GM21723 (cell line): ENCODE results near the gene GPR137.

Source experiments
- ATAC-seq: cut with Tn5 transposase; IDR thresholded peaks from one replicate; pipeline ENCODE4 v1.9.1; 2021; ENCODE audit warnings: mild to moderate bottlenecking, moderate library complexity; ENCODE audit not compliant: unreplicated experiment

Gene GPR137

DNA sequence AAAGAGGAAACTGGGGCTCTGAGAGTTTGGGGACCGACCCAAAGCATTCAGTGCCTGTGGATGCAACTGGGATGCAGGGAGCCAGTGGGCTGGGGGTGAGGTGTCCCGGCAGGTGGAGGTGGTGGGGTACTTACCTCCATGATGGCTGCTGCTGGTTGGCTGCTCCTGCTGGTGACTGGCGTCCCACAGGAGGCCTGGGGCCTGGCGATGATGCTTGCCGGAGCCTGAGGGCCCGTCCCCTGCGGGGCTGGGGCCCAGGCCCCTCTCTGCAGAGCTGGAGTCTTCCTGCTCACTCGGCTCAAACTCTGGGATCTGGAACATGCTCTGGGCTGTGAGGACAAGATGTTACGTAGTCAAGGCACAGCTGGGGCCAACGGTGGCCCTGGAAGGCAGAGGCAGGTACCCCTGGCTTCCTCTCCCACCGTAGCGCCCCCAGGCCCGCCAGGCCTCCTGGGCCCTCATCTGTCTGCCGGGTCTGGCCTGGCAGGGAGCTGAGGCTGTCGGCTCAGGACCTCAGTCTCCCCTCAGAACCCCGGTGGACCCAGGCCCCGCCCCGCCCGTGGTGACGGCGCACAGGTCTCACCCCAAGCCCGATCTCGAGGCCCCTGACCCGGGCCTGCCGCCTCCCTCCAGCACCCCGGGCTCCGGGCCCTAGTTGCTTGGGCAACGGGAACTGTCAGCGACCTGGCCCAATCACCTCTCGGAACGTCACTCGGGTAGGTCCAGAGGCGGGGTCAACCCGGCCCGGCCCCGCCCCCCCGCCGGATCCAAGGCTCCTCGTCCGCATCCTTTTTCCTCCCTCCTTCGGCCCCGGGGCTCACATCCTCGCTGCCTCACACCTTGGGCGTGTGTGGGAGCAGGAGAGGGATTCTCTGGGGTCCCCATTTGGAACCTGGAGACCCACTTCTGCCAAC is 1.3 kb upstream of the GPR137 start, which contains the start of gene BAD:
Gene BAD (minus strand): TSS at position 618 of the 914 bp plus-strand sequence. CDS start 297 bp downstream, at position 321.
- ATAC-seq = peak; percentile 72

DNA sequence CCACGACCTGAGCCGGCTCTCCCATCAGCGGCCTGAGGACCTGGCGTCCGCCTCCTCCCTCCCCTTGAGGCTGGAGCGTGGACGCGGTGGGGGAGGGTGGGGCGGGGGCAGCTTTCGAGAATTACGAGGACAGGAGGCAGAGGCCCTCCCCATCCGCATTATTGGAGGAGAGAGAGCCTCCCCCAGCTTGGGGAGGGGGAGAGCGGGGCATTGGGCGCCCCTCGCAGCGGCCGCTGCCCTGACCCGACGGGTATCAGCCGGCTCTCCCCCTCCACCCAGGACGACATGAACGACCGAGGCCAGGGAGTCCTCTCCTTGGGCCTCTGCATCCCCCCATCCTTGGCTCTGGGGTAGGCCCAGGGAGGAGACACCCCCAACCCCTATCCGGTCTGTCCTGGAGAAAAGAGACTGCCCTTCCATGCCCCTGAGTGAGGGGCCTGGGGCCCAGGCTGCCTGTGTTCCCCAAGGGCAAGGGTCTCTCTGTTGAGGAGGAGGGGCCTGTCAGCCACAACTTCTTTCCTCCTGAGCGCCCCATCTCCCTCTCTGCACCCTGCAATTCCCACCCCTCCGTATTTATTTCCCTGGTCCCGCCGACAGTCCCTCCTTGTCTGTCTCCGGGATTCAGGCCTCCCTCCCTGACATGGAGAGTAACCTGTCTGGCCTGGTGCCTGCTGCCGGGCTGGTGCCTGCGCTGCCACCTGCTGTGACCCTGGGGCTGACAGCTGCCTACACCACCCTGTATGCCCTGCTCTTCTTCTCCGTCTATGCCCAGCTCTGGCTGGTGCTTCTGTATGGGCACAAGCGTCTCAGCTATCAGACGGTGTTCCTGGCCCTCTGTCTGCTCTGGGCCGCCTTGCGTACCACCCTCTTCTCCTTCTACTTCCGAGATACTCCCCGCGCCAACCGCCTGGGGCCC is 495 bp downstream of the GPR137 start:
- no peak for ATAC-seq

DNA sequence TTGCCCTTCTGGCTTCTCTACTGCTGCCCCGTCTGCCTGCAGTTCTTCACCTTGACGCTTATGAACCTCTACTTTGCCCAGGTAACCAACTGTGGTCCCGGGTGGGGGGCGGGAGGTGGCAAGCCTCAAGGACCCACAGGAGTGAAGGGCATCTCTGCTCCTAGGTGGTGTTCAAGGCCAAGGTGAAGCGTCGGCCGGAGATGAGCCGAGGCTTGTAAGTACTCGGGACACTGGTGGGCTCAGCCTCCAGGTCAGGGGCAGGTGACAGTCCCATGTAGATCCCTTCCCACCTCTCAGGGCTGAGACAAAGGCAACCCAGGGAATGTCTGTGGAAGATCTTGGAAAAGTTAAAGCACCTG is 1.1 kb downstream of the GPR137 start:
- no peak for ATAC-seq

DNA sequence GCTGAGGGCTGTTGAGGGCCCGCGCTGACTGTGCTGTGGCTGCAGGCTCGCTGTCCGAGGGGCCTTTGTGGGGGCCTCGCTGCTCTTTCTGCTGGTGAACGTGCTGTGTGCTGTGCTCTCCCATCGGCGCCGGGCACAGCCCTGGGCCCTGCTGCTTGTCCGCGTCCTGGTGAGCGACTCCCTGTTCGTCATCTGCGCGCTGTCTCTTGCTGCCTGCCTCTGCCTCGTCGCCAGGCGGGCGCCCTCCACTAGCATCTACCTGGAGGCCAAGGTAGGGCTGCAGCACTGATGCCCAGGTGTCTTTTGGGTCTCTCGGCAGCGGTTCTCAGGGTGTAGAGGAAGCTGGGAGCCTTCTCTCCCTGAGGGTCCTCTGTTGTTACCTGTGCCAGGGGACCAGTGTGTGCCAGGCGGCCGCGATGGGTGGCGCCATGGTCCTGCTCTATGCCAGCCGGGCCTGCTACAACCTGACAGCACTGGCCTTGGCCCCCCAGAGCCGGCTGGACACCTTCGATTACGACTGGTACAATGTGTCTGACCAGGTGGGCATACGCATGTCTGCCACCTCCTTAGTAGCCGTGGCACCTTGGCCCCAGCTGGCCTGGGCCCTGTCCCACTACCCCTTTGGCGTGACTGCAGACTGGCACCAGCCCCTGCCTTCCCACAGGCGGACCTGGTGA is 2.2 kb downstream of the GPR137 start:
- no peak for ATAC-seq

DNA sequence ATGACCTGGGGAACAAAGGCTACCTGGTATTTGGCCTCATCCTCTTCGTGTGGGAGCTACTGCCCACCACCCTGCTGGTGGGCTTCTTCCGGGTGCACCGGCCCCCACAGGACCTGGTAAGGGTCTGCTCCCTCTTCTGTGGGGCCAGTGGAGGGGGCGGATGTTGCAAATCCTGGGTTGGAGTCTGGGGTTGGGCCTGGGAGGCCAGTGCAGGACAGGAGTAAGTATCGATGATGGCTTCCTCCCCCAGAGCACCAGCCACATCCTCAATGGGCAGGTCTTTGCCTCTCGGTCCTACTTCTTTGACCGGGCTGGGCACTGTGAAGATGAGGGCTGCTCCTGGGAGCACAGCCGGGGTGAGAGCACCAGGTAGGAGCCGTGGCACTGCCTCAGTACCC is 2.7 kb downstream of the GPR137 start:
- ATAC-seq = no peak

DNA sequence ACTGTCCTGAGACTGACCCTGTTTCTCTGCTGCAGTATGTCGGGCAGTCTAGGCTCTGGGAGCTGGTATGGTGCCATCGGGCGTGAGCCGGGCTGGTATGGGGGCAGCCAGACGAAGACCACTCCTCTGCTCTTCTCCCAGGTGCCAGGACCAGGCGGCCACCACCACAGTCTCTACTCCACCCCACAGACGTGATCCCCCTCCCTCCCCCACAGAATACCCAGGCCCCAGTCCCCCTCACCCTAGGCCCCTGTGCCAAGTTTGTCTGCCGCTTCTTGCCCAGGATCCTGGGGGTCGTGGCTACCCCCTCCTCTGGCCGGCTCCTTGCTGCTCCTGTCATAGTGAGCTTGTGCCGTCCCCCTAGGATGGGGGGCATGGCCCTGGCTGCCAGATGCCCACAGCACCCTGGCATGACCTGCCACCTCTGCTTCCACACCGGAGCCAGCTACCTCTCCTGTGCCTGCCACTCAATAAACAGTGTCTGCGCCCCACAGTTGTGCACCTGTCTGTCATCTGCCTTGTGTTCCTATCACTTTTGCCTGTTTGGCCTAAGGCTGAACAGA is 3.4 kb downstream of the GPR137 start:
- ATAC-seq = no peak

DNA sequence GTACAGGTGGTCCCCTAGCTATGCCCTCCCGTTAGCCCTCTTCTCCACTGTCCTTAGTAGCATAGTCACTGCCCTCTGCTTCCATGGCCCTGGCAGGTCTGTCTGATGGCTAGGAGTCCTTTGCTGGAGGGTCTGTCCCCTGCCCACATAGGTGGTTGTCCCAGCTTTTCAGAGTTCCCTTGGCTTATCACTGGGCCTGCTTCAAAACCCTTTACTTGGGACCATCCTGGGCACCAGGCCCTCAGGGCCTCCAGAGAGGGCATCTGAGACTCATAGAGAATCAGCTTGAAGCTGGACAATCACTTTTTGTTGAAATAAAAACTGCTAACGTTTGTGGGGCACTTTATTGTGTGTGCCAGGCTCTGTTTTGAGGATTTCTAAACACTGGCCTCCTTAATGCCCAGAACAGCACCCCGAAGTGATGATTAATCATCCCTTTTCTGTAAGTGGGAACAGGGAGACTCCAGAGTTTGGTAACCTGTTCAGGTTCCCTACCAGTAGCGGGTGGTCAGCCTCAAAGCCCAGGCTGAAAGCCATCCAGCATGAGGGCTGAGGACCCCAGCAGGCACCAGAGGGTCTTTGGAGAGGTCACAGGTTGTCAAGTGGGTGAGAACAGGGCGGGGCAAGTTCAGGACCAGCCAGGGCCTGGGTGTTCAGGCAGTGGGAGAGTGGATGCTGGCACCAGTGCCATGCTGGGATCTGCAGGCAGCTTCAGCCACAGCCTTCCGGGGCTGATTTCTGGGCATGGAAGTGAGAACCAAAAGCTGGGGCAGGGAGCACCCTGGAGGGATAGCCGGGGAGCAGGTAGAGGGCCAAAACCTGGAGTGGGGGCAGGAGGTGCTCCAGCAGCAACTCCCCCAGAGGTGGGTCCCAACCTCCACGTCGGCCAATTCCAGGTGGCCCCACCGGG is 5.0 kb downstream of the GPR137 start:
- no peak for ATAC-seq

- no peak for ATAC-seq
These were observed 5.7 kb downstream of the GPR137 start, which contains the start of gene KCNK4 for GRCh38 chr11:64291262-64291751. TSS of gene KCNK4 (plus strand) at chr11:64291302. CDS start at chr11:64293019, 1,717 bp downstream.

DNA sequence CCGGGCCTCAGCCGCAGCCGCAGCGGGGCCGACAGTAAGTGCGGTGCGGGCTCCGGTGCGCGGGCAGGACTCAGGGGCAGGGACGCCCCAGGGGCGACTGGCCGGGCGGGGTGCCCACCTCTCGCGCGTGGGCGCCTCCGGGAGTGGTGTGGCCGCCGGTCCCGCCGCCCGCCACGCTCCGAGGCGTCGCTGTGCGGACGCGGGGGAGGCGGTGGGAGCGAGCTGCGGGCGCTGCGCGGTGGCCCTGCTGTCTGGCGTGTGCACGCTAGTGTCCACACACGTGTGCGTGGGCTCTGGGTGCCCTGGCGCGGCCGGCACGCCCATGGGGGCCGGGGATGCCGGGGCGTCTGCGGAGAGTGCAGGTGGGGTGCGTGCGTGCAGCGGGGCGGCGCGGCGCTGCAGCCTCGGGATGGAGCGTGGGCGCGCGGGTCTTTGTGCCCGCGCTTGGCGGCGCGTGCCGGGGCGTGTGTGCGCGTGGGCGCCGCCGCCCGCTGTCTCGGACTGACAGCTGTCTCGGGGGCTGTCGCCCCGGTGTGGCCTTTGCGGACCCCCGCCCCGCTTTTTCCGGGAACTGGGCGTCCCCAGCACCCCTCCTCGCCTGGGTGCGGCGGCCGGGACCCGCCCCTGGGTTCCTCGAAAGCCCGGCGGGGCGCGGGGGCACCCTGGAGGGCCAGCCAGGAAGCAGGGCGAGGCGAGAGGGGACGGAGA is 6.3 kb downstream of the GPR137 start:
- ATAC-seq = no peak

DNA sequence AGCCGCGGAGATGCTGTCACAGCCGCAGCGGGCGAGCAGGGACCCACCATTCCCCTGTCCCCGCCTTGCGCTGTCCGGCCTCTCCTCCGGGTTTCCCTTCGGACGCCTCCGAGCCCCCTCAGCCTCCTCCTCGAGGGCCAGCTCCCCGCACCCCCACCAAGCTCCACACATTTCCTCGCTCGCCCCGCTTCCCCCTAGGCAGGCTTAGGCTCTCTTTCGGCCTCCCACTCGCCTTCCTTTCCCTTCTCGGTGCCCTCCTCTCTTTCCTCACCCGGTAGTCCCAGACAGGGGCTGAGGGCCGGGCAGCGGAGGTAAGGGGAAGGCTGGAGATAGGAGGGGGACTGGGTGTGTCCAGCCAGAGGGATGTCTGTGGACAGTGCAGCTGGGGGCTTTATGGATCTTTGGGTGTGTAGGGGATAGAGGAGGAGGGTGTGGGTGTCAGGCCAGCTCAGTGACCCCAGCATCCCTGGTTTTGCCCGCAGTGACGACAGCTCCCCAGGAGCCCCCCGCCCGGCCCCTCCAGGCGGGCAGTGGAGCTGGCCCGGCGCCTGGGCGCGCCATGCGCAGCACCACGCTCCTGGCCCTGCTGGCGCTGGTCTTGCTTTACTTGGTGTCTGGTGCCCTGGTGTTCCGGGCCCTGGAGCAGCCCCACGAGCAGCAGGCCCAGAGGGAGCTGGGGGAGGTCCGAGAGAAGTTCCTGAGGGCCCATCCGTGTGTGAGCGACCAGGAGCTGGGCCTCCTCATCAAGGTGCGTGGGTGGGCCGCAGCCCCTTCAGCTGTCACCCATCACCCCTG is 7.0 kb downstream of the GPR137 start:
- ATAC-seq = no peak

GRCh38 chr11:64294774-64295173 is 9.1 kb downstream of the GPR137 start:
- ATAC-seq = no peak

DNA sequence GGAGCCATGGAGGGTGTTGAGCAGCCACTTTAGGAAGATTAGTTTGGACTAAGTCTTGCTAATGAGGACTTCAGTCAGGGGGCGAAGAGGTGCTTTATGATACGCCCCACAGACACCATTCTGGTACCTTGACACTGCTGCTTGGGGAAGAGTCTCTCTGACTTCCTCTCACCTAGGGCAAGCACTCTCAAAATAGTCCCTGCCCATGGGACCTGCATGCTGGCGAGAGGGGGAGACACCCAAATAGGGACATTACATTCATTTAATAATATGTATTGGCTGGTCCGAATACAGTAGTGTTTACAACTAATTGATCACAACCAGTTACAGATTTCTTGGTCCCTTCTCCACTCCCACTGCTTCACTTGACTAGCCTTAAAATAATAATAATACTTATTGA is 10.1 kb downstream of the GPR137 start:
- no peak for ATAC-seq

DNA sequence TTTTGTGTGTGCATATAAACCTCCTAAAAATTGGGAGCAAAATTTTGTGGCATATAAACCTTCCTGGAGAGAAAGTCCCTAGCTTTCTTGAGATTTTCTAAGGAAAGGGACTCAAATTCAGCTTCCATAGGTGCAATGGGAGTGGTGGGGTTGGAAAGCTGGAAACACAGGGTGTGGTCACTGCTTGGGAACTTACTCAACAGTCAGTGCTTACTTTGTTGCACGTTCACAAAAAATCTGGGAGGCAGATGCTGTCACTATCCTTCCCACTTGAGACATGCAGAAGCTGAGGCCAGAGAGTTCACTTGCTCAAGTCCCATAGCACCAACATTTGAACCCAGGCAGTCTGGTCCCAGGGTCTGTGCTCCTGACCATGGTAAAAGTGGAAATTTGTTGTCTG is 10.6 kb downstream of the GPR137 start:
- no peak for ATAC-seq

DNA sequence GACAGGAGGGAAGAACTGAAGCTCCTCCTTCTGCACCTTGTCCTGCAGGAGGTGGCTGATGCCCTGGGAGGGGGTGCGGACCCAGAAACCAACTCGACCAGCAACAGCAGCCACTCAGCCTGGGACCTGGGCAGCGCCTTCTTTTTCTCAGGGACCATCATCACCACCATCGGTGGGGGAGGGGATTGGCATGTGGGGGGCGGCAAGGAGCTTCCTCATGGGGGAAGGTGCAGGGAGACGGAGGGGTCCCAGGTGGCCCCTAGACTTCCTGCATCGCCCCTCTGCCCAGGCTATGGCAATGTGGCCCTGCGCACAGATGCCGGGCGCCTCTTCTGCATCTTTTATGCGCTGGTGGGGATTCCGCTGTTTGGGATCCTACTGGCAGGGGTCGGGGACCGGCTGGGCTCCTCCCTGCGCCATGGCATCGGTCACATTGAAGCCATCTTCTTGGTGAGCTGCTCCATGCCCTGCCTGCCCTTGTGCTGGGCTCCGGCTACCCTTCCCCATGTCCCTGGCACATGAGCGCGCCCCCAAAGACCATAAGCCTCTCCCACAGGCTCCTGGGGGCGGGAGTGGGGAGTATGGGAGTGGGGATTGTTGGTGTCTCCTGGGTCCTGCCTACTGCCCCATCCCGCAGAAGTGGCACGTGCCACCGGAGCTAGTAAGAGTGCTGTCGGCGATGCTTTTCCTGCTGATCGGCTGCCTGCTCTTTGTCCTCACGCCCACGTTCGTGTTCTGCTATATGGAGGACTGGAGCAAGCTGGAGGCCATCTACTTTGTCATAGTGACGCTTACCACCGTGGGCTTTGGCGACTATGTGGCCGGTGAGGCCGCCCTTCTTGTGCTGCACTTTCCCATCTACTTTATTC is 11.4 kb downstream of the GPR137 start:
- ATAC-seq = no peak

- ATAC-seq = no peak
These were observed 12.2 kb downstream of the GPR137 start for GRCh38 chr11:64297699-64298358.

DNA sequence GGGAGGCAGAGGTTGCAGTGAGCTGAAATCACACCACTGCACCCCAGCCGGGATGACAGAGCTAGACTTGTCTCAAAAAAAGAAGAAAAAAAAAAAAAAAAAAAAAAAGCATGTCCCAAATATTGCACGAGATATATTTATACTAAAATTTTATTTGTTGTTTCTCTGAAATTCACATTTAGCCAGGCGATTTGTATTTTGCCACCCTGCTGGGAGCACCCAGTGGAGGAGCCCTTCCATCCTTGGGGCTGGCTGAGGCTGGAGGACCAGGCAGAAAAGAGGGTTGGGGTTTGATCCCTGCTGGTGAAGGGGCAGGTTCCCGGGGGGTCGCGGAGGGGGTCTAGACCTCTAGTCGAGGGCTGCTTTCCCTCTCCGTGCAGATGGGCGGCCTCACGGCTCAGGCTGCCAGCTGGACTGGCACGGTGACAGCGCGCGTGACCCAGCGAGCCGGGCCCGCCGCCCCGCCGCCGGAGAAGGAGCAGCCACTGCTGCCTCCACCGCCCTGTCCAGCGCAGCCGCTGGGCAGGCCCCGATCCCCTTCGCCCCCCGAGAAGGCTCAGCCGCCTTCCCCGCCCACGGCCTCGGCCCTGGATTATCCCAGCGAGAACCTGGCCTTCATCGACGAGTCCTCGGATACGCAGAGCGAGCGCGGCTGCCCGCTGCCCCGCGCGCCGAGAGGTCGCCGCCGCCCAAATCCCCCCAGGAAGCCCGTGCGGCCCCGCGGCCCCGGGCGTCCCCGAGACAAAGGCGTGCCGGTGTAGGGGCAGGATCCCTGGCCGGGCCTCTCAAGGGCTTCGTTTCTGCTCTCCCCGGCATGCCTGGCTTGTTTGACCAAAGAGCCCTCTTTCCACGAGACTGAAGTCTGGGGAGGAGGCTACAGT is 13.6 kb downstream of the GPR137 start:
- ATAC-seq = no peak
